Subcutaneous adipose tissue (tissue), 4 donors: ENCODE data around the gene EEF1A1. TPM values are rescaled to one million over a fixed set of nuclear protein-coding genes. Genes with fewer than 3 reads are reported as not detected.

Experiments
- total RNA-seq, 4 donors: library from RNA; depleted of rRNA; stranded (reverse); fragments of >200 nt; gene quantifications; one replicate each; pipeline ENCODE4 v1.1.0, GENCODE V29; 2016
- TF ChIP-seq, protein P1 (sequence below): fragments of 450-650 bp; IDR thresholded peaks from one replicate; pipeline ENCODE4 v1.5.1; 2016; ENCODE audit warnings: low read depth, mild to moderate bottlenecking, control low read depth, antibody characterized with exemption, moderate library complexity

Gene EEF1A1
- total RNA-seq, 4 donors from 2014 or later = 7,676 to 11,568 (median 9,241) TPM

DNA sequence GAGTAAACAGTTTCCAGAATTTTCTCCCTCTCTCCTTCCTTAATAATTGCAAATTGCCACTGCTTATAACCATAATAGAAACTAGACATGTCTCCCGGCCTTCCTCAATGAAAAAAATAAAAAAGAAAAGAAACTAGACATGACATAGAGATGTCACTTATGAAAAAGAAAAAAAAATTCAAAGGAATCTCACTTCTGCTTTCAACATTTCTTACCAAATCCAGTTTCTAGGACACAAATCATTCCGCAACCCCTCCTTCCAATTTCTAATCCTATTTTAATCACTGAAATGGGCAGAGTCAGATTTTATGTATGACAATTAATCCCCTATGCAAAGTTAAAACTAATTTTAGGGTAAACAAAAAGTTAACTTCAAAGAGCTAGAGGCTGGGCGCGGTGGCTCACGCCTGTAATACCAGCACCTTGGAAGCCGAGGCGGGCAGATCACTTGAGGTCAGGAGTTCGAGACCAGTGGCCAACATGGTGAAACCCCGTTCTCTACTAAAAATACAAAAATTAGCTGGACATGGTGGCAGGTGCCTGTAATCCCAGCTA is 40.1 kb upstream of the EEF1A1 start:
- TF ChIP-seq, protein P1, sequence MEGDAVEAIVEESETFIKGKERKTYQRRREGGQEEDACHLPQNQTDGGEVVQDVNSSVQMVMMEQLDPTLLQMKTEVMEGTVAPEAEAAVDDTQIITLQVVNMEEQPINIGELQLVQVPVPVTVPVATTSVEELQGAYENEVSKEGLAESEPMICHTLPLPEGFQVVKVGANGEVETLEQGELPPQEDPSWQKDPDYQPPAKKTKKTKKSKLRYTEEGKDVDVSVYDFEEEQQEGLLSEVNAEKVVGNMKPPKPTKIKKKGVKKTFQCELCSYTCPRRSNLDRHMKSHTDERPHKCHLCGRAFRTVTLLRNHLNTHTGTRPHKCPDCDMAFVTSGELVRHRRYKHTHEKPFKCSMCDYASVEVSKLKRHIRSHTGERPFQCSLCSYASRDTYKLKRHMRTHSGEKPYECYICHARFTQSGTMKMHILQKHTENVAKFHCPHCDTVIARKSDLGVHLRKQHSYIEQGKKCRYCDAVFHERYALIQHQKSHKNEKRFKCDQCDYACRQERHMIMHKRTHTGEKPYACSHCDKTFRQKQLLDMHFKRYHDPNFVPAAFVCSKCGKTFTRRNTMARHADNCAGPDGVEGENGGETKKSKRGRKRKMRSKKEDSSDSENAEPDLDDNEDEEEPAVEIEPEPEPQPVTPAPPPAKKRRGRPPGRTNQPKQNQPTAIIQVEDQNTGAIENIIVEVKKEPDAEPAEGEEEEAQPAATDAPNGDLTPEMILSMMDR = no peak

DNA sequence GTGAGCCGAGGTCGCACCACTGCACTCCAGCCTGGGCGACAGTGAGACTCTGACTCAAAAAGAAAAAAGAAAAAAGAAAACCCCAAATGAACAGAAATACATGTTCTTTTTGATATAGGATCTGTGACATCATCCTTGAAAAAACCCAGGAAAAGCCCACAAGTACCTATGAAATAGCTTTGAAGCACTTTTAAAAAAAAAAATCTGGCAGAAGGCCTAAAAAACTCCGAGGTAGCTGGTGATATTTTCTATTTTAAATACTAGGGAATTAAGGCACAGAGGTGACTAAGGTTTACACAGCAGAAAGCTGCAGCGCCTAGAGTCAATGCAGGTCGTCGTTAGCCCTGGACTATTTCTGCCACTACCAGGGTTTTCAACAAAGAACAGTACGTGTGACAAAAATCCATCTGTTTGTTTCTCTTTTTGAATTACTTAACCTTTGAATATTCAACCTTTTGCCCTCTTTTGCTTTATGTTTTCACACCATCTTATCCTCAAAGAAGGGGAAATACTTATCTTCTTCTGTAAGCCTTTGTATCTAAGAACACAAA is 39.4 kb upstream of the EEF1A1 start:
- TF ChIP-seq, protein P1 = no peak

DNA sequence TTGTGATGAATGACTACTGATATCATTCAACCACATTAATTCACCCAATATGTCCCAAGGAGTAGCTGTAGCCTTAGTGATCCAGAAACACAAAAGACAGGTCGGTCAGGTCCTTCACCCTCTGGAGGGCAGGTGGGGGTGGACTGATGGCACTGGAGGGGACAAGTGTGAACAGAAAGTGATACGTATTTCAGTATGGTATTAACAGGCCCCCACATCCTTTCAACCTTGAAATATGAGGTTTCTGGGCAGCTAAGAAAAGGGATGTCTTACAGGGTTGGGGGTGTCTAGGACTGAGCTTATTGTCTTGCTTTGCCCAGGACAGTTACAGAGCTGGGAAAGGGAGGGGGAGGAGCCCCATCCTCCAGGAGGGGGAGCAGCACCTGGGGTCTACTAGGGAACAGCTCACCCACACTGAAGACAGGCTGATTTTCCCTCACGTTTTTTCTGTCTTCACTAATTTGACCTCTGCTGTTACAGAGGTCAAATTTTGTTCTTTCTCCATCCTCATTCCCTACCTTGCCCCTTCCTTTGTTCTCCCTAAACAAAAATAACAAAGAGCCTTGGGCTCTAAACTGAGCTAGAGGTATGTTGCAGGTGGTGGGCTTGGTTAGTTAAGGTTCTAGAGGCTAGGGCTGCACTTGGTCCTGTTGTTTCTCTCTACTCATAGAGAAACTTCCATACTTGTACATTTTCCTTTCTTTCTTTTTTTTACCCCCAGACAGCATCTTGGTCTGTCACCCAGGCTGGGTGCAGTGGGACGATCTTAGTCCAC is 38.0 kb upstream of the EEF1A1 start:
- TF ChIP-seq, protein P1 = no peak

DNA sequence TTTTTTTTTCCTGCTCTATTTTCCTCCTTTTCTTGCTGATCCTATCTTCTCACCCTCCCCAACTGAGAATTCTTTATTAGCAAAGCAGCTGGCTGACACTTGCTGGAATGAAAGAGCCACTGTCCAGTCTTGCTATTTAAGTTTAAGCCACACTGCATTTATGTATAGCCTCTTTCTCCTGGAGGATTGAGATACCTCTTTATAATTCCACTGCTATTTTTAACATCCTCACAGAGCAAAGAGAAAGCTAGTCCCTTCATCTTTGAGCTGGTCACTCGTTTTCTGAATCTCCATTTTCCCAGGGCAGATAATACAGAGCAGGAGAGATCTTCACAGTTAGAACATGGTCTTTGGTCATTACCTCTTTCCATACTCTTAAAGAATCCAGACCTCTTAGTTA is 36.0 kb upstream of the EEF1A1 start:
- TF ChIP-seq, protein P1 = no peak

DNA sequence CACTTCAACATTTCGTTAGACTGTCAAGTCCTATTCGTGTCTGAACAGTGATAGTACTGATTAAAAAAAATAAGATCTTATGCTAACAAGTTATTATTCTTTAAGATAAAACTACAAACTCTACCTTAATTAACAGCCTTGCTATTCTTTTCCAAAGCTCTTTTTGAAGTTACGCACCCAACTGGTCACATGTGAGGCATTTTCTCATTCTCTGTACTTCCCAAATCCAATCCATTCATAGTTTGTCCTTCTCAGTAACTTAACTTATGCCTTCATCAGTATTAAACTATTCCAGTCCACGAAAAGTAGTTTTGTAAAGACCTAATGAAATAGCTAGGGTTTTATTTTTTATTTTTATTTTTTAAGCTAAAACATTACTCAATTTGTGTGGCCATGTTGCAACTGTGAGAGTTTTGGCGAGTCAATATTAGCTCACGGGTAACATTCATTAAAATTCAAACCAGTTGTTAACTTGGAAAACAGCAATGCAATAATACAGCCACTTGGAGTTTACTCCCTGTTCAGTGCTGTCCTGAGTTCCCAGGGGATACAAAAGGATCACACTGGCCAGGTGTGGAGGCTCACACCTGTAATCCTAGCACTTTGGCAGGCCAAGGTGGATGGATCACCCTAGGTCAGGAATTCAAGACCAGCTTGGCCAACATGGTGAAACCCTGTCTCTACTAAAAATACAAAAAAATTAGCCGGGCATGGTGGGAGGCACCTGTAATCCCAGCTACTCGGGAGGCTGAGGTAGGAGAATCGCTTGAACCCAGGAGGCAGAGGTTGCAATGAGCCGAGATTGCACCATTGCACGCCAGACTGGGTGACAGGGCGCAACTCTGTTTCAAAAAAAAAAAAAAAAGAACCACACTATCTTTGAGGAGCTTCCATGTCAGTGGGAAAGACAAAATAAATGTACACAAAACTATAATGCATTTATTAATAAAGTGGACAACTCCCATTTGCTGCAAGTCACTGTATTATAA is 27.9 kb upstream of the EEF1A1 start:
- TF ChIP-seq, protein P1 = no peak

DNA sequence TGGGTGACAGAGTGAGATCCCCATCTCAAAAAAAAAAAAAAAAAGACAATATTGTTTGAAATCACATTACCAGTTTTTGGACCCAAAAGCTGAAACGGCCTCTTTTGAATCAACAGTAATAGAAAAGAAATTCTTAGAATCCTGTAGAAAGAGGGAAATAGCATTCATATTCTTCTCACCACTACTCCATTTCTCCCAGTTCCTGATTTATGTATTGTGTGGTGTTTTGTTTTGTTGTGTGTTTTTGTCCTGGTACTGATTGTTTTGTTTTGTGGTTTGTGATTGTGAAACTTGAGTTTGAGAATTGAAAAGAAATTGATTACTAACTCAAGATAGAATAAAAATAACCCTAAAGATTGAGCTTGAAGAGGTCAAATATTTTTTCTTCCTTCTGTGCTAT is 26.2 kb upstream of the EEF1A1 start:
- TF ChIP-seq, protein P1 = no peak
